CD4-positive, alpha-beta T cell treated with Interleukin-21 for 1 hour (primary cell): ENCODE data around the gene IFT52.
"Not testable (repeated sequence)": the region's sequence is repeated elsewhere in the genome, so short reads cannot be mapped to it uniquely, and the experiment has no call there.

Experiments used
- DNase-seq: peaks from one replicate; pipeline ENCODE4 v3.0.0-alpha.2; 2020

Gene IFT52

DNA sequence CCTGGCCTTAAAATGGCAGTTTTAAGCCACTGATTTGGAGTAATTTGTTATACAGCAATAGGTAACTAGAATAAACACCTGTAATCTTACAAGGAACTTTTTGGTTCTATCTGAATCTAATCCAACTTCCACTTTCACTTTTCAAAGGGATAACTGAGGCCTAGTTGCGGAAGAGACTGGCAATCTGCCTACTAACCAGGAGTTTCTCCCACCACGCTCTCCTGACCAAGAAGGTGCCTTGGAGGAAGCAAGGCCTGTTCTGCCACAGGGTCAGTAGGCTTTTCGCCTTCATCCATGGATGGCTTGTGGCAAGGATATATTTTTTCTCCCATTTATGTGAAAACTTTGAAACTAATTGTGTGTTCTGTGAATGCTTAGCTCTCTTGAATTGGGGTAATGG lies 63.2 kb downstream of the IFT52 start:
- DNase-seq, result no peak

DNA sequence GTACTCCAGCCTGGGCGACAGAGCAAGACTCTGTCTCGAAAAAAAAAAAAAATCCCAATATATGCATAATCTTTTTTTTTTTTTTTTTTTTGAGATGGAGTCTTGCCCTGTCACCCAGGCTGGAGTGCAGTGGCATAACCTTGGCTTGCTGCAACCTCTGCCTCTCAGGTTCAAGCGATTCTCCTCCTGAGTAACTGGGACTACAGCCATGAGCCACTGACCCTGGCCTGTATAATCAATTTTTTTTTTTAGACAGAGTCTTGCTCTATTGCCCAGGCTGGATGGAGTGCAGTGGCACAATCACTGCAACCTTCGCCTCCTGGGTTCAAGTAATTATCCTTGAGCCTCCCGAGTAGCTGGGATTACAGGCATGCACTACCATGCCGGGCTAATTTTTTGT lies 64.4 kb downstream of the IFT52 start:
- not testable (repeated sequence) for DNase-seq

DNA sequence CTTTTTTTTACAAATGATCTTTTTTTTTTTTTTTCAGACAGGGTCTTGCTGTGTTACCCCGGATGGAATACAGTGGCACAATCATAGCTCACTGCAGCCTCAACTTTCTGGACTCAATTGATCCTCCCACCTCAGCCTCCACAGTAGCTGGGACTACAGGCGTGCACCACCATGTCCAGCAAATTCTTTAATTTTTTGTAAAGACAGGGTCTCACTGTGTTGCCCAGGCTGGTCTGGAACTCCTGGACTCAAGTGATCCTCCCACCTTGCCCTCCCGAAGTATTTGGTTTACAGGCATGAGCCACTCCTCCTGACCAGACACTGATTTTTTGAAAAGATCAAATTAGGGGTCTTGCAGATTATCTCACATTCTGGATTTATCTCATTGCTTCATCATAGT lies 65.2 kb downstream of the IFT52 start:
- no peak for DNase-seq

DNA sequence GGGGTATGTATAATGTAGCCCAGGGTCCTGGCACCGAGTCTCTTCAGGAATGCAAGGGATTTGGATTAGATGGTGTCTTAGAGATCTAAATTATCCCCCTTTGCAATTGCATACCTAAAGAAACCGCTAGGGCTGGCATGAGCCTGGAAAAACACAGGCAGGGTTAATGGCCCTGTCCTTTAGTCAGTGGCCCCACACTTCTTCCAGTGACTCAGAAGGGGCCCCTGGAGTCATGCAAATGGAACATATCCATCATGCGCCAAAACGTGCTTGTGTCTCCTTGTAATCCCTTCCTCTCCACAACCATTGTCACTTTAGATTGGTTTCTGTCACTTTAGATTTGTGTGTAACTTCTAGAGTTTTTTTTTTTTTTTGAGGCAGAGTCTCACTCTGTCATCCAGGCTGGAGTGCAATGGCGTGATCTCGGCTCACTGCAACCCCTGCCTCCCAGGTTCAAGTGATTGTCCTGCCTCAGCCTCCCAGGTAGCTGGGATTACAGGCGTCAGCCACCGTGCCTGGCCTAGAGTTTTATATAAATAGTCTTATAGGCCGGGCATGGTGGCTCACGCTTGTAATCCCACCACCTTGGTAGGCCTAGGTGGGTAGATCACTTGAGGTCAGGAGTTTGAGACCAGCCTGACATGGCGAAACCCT lies 67.5 kb downstream of the IFT52 start:
- no peak for DNase-seq

- DNase-seq, result no peak
These were observed 68.1 kb downstream of the IFT52 start for GRCh38 chr20:43658723-43659419.

GRCh38 chr20:43662943-43663655 lies 72.4 kb downstream of the IFT52 start:
- DNase-seq, result no peak

GRCh38 chr20:43665466-43666176 lies 74.9 kb downstream of the IFT52 start:
- DNase-seq, result no peak

- DNase-seq, result peak; percentile 73
These were observed 75.9 kb downstream of the IFT52 start, which contains the start of gene MYBL2 for GRCh38 chr20:43666376-43667328. MYBL2 (plus strand) TSS chr20:43667114; CDS start chr20:43667284, 170 bp downstream.

GRCh38 chr20:43667341-43668132 lies 76.8 kb downstream of the IFT52 start:
- no peak for DNase-seq

DNA sequence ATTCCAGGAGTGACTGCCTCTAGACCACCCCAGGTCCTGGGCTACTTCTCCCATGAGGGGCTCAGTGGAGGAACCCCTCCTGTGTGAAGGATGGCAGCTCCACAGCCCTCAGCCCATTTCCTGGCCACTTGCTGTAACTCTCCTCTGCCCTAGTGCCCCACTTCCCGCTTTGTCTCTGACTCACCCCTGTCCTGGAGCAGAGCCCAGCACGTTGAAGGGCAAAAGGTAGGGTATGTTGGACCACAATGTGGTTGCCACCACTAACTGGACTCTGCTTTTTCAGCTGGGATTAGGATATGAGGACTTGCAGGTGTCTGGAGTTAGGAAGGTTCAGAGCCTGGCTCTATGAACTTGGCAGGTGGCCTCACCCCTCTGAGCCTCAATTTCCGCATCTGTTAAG lies 78.6 kb downstream of the IFT52 start:
- no peak for DNase-seq

- no peak for DNase-seq
These were observed 79.7 kb downstream of the IFT52 start for GRCh38 chr20:43670423-43670822.

GRCh38 chr20:43676368-43676767 lies 85.6 kb downstream of the IFT52 start:
- DNase-seq, result no peak

- no peak for DNase-seq
These were observed 90.2 kb downstream of the IFT52 start for GRCh38 chr20:43680981-43681380.

DNA sequence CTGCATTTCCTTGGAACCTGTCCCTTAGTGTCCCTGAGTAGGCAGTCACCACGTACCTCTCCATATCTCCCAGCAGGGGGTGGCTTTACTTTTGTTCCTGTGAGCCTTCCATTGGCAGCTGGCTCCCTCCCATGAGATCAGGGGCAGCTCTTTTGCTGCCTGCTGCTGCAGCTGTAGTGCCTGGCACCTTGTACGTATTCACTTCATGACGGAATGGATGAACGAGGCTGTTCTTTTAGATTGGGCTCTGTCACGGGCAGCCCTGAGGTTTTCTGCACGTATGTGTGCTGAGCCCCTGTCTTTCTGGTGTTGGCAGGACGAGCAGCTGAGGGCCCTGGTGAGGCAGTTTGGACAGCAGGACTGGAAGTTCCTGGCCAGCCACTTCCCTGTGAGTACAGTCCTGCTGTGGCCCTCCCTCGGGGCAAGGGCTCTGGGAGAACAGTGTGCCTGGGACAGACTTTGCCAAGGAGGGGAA lies 90.8 kb downstream of the IFT52 start:
- peak; percentile 6 for DNase-seq

DNA sequence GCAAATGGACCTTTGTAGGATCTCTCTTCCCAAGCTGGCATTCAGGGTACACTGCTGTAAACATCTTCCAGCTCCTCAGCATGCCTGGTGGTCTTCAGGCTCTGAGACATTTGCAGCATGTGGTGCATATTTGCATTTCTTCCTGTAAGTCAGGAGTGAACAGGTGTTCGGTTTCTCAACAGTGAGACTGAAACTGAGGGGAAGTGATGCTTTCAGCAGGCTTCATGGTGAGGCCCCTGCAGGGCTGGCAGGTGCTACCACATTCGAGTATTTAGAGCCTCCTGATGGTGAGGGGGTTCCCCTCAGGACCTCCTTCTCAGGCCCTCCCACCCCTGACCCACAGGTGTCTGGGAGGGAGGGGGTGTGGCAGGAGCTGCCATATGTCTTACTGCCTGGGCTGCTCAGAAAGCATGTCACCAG lies 91.3 kb downstream of the IFT52 start:
- peak; percentile 19 for DNase-seq

- no peak for DNase-seq
These were observed 91.7 kb downstream of the IFT52 start for GRCh38 chr20:43682446-43682845.

DNA sequence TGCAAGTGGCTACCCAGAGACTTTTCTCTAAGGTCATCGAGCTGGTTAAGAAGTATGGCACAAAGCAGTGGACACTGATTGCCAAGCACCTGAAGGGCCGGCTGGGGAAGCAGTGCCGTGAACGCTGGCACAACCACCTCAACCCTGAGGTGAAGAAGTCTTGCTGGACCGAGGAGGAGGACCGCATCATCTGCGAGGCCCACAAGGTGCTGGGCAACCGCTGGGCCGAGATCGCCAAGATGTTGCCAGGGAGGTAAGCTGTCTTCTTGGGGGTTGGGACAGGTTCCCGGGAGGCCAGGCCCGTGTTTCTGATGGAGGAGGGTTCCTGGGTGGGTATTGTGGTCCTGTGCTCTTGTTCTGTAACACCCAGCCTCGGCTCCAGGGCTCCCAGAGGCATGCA lies 96.1 kb downstream of the IFT52 start:
- no peak for DNase-seq

- no peak for DNase-seq
These were observed 98.4 kb downstream of the IFT52 start for GRCh38 chr20:43689165-43689564.

- no peak for DNase-seq
These were observed 100.3 kb downstream of the IFT52 start for GRCh38 chr20:43690943-43691598.

- DNase-seq, result peak; percentile 52
These were observed 101.3 kb downstream of the IFT52 start for GRCh38 chr20:43691928-43692524.
